ENCODE measurements around the gene MTX1. TPM values are rescaled to one million over a fixed set of nuclear protein-coding genes. Genes with fewer than 3 reads are reported as not detected.
"Not testable (repeated sequence)": the region's sequence is repeated elsewhere in the genome, so short reads cannot be mapped to it uniquely, and the experiment has no call there.

Gene MTX1
- total and polyA plus RNA-seq, 2 experiments from 2014 or later = 77.7 to 106 TPM

GRCh38 chr1:155168105-155168445 is 40.4 kb upstream of the MTX1 start:
- not testable (repeated sequence) for H3K27ac ChIP-seq (ENCODE audit: low read depth); H3K9me2 ChIP-seq (ENCODE audit: insufficient read depth); H3K27me3 ChIP-seq (ENCODE audit: insufficient read depth); DNase-seq (ENCODE audit: low spot score); H3K27ac Mint-ChIP-seq; ATAC-seq; H2AFZ ChIP-seq; H3K36me3 ChIP-seq (ENCODE audit: insufficient read depth); H3K27me3 Mint-ChIP-seq (ENCODE audit: insufficient read depth, low read depth, poor library complexity); H3K9me3 Mint-ChIP-seq; H4K20me1 ChIP-seq (replicated peaks; ENCODE audit: insufficient read depth)
- Histone ChIP-seq H3K4me3 (peak overlapping the region; percentile 64), H3K4me1 (ENCODE audit: insufficient read depth) (peaks cover 25% of the 10 kb centered on the region), H3K79me2 (replicated peaks; ENCODE audit: insufficient read depth) (peaks cover 17% of the 10 kb centered on the region), H3K4me2 (peak overlapping the region; percentile 95; the same call in 1 of the 2 replicates), H3F3A (replicated peaks; ENCODE audit: low read depth) (peaks cover 32% of the 10 kb centered on the region)
- Mint-ChIP-seq H3K4me3 (peak overlapping the region; percentile 85; the same call in 1 of the 3 replicates), H3K4me1 (peaks cover 19% of the 10 kb centered on the region), H3K36me3 (ENCODE audit: low read depth) (peaks cover 20% of the 10 kb centered on the region)

GRCh38 chr1:155168456-155169210 is 39.9 kb upstream of the MTX1 start:
- DNase-seq (ENCODE audit: low spot score) = no peak
- no peaks in the 10 kb centered on the region for H3K36me3 ChIP-seq (ENCODE audit: insufficient read depth)
- no peaks in the 10 kb centered on the region for H4K20me1 ChIP-seq (replicated peaks; ENCODE audit: insufficient read depth)
- TF ChIP-seq ZNF462 (CRISPR knock-in tag; IDR thresholded peaks at IDR 0.05) (no peak), POLR2AphosphoS5 (IDR thresholded peaks at IDR 0.05; ENCODE audit: low read depth) (0 out of 2 replicates have a peak, but pooled peaks have one; percentile 10)
- Mint-ChIP-seq H3K36me3 (ENCODE audit: low read depth) (peaks cover 20% of the 10 kb centered on the region), H3K27me3 (ENCODE audit: insufficient read depth, low read depth, poor library complexity) (peaks cover 12% of the 10 kb centered on the region), H3K4me3 (no peak overlapping the region), H3K4me1 (peaks cover 19% of the 10 kb centered on the region), H3K9me3 (peaks cover 10% of the 10 kb centered on the region), H3K27ac (no peak overlapping the region)
- ATAC-seq = no peak
- H2AFZ ChIP-seq = no peak overlapping the region
- H3K27me3 ChIP-seq (ENCODE audit: insufficient read depth) = no peaks in the 10 kb centered on the region
- H3K27ac ChIP-seq (ENCODE audit: low read depth) = no peak overlapping the region
- no peak overlapping the region for H3K4me2 ChIP-seq
- peaks cover 32% of the 10 kb centered on the region for H3F3A ChIP-seq (replicated peaks; ENCODE audit: low read depth)
- no peaks in the 10 kb centered on the region for H3K9me2 ChIP-seq (ENCODE audit: insufficient read depth)
- no peak overlapping the region for H3K4me3 ChIP-seq
- peaks cover 25% of the 10 kb centered on the region for H3K4me1 ChIP-seq (ENCODE audit: insufficient read depth)
- H3K79me2 ChIP-seq (replicated peaks; ENCODE audit: insufficient read depth) = peaks cover 17% of the 10 kb centered on the region
